Astrocyte (in vitro differentiated cells and primary cell): ENCODE data around the gene CYP39A1. TPM values are rescaled to one million over a fixed set of nuclear protein-coding genes. Genes with fewer than 3 reads are reported as not detected.
A peak's percentile ranks its signal among the peaks of the same experiment; 100 is the strongest.

ENCODE experiments used
- DNase-seq: peaks from one replicate; pipeline ENCODE4 v3.0.0-alpha.2; 2010; ENCODE audit warnings: low read depth
- FAIRE-seq: peaks from 2 replicates; lab custom pipeline; 2011; peaks lifted over from hg19 to GRCh38; lab: Jason Lieb, UNC
- H2AFZ ChIP-seq: 2 replicates; pipeline ENCODE4 v1.6.0; 2012; ENCODE audit warnings: low read depth, low read length, inconsistent platforms
- H3K27ac ChIP-seq: 2 replicates; pipeline ENCODE4 v1.5.1; 2011; ENCODE audit warnings: low read depth, low read length, inconsistent platforms
- H3K27me3 ChIP-seq: 2 replicates; pipeline ENCODE4 v1.6.0; 2011; ENCODE audit warnings: low read length, inconsistent platforms; ENCODE audit not compliant: insufficient read depth
- H3K36me3 ChIP-seq: 2 replicates; pipeline ENCODE4 v1.5.1; 2011; ENCODE audit warnings: low read length, inconsistent platforms; ENCODE audit not compliant: insufficient read depth
- H3K4me1 ChIP-seq: 2 replicates; pipeline ENCODE4 v1.5.1; 2011; ENCODE audit warnings: low read length, inconsistent platforms; ENCODE audit not compliant: insufficient read depth
- H3K4me2 ChIP-seq: 2 replicates; pipeline ENCODE4 v1.6.0; 2012; ENCODE audit warnings: low read length, inconsistent platforms
- H3K4me3 ChIP-seq: 2 replicates; pipeline ENCODE4 v1.5.1; 2011; ENCODE audit warnings: low read depth, mild to moderate bottlenecking, low read length, inconsistent platforms; ENCODE audit not compliant: insufficient read depth
- H3K79me2 ChIP-seq: 2 replicates; pipeline ENCODE4 v1.6.0; 2012; ENCODE audit warnings: mild to moderate bottlenecking, low read length, inconsistent platforms; ENCODE audit not compliant: insufficient read depth
- H3K9ac ChIP-seq: 2 replicates; pipeline ENCODE4 v1.6.0; 2012; ENCODE audit warnings: mild to moderate bottlenecking, low read length, inconsistent platforms
- H3K9me3 ChIP-seq: 2 replicates; pipeline ENCODE4 v1.5.1; 2012; ENCODE audit warnings: low read depth, mild to moderate bottlenecking, low read length, inconsistent platforms; ENCODE audit not compliant: insufficient read depth
- H4K20me1 ChIP-seq: 2 replicates; pipeline ENCODE4 v1.6.0; 2012; ENCODE audit warnings: low read length, inconsistent platforms; ENCODE audit not compliant: insufficient read depth
- H3K27ac Mint-ChIP-seq: one replicate; pipeline ENCODE4 v1.8.0; 2021; ENCODE audit warnings: mild to moderate bottlenecking, mixed read lengths; ENCODE audit not compliant: unreplicated experiment
- H3K27me3 Mint-ChIP-seq: one replicate; pipeline ENCODE4 v1.8.0; 2021; ENCODE audit warnings: low read depth, mixed read lengths; ENCODE audit not compliant: unreplicated experiment
- H3K36me3 Mint-ChIP-seq: one replicate; pipeline ENCODE4 v1.8.0; 2021; ENCODE audit warnings: low read depth, mixed read lengths; ENCODE audit not compliant: unreplicated experiment
- H3K4me1 Mint-ChIP-seq: one replicate; pipeline ENCODE4 v1.8.0; 2021; ENCODE audit warnings: low read depth, mixed read lengths; ENCODE audit not compliant: unreplicated experiment
- H3K4me3 Mint-ChIP-seq: one replicate; pipeline ENCODE4 v1.8.0; 2021; ENCODE audit warnings: mild to moderate bottlenecking, moderate library complexity, mixed read lengths; ENCODE audit not compliant: unreplicated experiment
- H3K9me3 Mint-ChIP-seq: one replicate; pipeline ENCODE4 v1.8.0; 2021; ENCODE audit warnings: mild to moderate bottlenecking, mixed read lengths; ENCODE audit not compliant: unreplicated experiment
- EZH2 ChIP-seq: IDR thresholded peaks from 2 replicates; pipeline ENCODE4 v1.6.1; 2012; ENCODE audit warnings: mild to moderate bottlenecking, low read length, inconsistent platforms; ENCODE audit not compliant: insufficient read depth
- total RNA-seq: library from RNA; stranded (reverse); gene quantifications from 2 replicates; pipeline ENCODE4 v1.2.1, GENCODE V29; 2021
- TF ChIP-seq, protein P1 (sequence below): IDR thresholded peaks from 2 replicates; pipeline ENCODE4 v1.5.1; 2011; ENCODE audit warnings: low read depth, mild to moderate bottlenecking, inconsistent platforms, low read length, moderate library complexity; ENCODE audit not compliant: insufficient read depth

CYP39A1 gene
- total RNA-seq, 1 donor from 2014 or later: 0.84 TPM

DNA sequence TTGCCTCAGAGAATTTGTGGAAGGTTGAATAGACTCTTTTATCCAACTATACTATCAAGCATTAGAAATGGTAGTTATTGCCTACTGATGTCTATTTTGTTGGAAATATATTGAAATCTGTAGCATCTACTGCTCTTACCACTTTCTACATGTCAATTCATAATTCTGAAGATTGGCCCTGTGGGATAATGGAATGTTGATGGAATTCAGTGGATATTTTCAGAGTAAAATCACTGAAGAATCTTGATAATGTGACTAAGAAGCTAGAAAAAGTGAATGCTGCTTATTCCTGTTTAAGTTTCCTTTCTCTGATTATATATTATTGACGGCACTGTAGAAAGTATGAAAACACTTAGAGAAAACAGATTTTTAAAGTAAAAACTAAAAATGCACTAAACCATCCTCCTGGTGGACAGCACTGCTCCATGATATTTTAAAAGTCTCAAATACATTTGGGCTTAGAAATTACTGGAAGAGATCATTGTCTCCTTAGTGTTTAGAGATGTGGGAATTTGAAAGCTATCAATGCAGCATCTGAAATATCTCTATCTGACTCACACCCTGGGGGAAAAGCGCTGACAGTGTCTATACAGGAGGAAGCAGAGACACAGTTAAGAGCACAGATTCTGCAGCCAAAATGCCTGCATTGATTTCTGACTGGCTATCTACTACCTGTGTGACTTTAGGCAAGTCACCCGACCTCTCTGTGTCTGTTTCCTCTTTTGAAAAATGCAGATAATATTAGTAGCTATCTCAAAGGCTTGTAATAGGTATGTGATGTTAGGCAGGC, 123.5 kb downstream of the CYP39A1 start:
- no peak for FAIRE-seq
- no peak overlapping the region for H3K9ac ChIP-seq
- no peaks in the 10 kb centered on the region for H3K36me3 ChIP-seq
- peak overlapping the region; percentile 8 for H3K27ac ChIP-seq
- peak overlapping the region; percentile 35 for H3K27ac Mint-ChIP-seq
- peaks cover 16% of the 10 kb centered on the region for H3K4me1 ChIP-seq
- TF ChIP-seq, protein P1, sequence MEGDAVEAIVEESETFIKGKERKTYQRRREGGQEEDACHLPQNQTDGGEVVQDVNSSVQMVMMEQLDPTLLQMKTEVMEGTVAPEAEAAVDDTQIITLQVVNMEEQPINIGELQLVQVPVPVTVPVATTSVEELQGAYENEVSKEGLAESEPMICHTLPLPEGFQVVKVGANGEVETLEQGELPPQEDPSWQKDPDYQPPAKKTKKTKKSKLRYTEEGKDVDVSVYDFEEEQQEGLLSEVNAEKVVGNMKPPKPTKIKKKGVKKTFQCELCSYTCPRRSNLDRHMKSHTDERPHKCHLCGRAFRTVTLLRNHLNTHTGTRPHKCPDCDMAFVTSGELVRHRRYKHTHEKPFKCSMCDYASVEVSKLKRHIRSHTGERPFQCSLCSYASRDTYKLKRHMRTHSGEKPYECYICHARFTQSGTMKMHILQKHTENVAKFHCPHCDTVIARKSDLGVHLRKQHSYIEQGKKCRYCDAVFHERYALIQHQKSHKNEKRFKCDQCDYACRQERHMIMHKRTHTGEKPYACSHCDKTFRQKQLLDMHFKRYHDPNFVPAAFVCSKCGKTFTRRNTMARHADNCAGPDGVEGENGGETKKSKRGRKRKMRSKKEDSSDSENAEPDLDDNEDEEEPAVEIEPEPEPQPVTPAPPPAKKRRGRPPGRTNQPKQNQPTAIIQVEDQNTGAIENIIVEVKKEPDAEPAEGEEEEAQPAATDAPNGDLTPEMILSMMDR: no peak
- TF ChIP-seq EZH2: no peak
- H3K9me3 Mint-ChIP-seq: no peaks in the 10 kb centered on the region
- H3K4me3 ChIP-seq: no peak overlapping the region
- H2AFZ ChIP-seq: no peak overlapping the region
- no peaks in the 10 kb centered on the region for H3K9me3 ChIP-seq
- no peaks in the 10 kb centered on the region for H3K79me2 ChIP-seq
- no peaks in the 10 kb centered on the region for H3K36me3 Mint-ChIP-seq
- H4K20me1 ChIP-seq: no peaks in the 10 kb centered on the region
- H3K4me1 Mint-ChIP-seq: peaks cover 32% of the 10 kb centered on the region
- H3K4me2 ChIP-seq: peak overlapping the region; percentile 41
- H3K4me3 Mint-ChIP-seq: no peak overlapping the region
- no peak for DNase-seq
- no peaks in the 10 kb centered on the region for H3K27me3 ChIP-seq
- H3K27me3 Mint-ChIP-seq: no peaks in the 10 kb centered on the region

DNA sequence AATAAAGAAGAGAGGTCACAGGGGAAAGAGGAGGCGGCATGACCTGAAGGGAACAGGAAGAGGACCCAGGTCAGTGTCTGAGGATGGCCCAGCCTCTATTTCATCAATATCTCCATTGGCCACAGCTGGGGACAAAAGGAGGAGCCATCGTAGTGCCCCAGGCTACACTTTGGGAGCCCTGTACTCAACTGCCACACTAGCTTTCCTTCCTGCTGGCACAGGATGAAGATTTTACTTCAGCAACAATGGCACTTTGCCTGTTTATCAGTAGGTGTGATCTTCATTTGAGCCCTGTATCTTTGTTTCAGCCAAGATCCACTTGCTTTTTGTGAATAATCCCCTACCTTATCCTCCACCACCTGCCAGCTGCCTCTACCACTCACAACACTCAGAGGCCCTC, 126.0 kb downstream of the CYP39A1 start:
- Mint-ChIP-seq H3K4me3 (no peak overlapping the region), H3K9me3 (peaks cover 2% of the 10 kb centered on the region), H3K36me3 (no peaks in the 10 kb centered on the region), H3K27me3 (no peaks in the 10 kb centered on the region), H3K4me1 (peaks cover 32% of the 10 kb centered on the region), H3K27ac (no peak overlapping the region)
- H3K4me3 ChIP-seq: no peak overlapping the region
- no peak overlapping the region for H3K27ac ChIP-seq
- no peak overlapping the region for H3K4me2 ChIP-seq
- FAIRE-seq: no peak
- H3K36me3 ChIP-seq: no peaks in the 10 kb centered on the region
- no peaks in the 10 kb centered on the region for H3K9me3 ChIP-seq
- peaks cover 16% of the 10 kb centered on the region for H3K4me1 ChIP-seq
- H3K79me2 ChIP-seq: no peaks in the 10 kb centered on the region
- H2AFZ ChIP-seq: no peak overlapping the region
- no peak for DNase-seq
- H3K27me3 ChIP-seq: no peaks in the 10 kb centered on the region
- H4K20me1 ChIP-seq: no peaks in the 10 kb centered on the region
- TF ChIP-seq, protein P1: no peak
- no peak for TF ChIP-seq EZH2
- H3K9ac ChIP-seq: no peak overlapping the region

DNA sequence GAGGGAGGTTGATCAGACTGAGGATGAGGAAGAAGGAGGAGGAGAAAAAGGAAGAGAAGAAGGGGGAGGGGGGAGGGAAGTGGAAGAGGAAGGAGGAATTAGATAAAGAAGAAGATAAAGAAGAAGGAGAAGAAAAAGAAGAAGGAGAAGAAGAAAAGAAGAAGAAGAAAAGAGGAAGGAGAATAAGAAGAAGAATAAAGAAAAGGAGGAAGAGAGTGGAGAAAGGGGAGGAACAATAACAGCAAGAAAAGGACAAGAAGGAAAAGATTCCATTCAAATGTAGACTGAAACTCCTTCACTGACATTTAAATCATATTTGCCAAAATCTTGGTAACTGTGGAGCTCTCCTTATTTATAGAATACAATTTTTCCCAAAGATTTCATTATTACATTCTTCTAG, 127.0 kb downstream of the CYP39A1 start:
- peaks cover 2% of the 10 kb centered on the region for H3K9me3 Mint-ChIP-seq
- no peaks in the 10 kb centered on the region for H3K27me3 Mint-ChIP-seq
- no peak overlapping the region for H3K4me3 Mint-ChIP-seq
- Histone ChIP-seq H3K4me2 (no peak overlapping the region), H3K9me3 (no peaks in the 10 kb centered on the region), H4K20me1 (no peaks in the 10 kb centered on the region), H3K36me3 (no peaks in the 10 kb centered on the region), H2AFZ (no peak overlapping the region), H3K9ac (no peak overlapping the region), H3K27ac (no peak overlapping the region), H3K27me3 (no peaks in the 10 kb centered on the region), H3K4me1 (peaks cover 12% of the 10 kb centered on the region), H3K4me3 (no peak overlapping the region), H3K79me2 (no peaks in the 10 kb centered on the region)
- no peaks in the 10 kb centered on the region for H3K36me3 Mint-ChIP-seq
- no peak for TF ChIP-seq EZH2
- TF ChIP-seq, protein P1: no peak
- FAIRE-seq: no peak
- DNase-seq: no peak
- peaks cover 24% of the 10 kb centered on the region for H3K4me1 Mint-ChIP-seq
- no peak overlapping the region for H3K27ac Mint-ChIP-seq
